ENCODE measurements around the gene CEACAM16.
A peak's percentile ranks its signal among the peaks of the same experiment; 100 is the strongest.
"Not testable (repeated sequence)": the region's sequence is repeated elsewhere in the genome, so short reads cannot be mapped to it uniquely, and the experiment has no call there.

CEACAM16 gene

GRCh38 chr19:44704982-44705381 is 6.0 kb downstream of the CEACAM16 start:
- DNase-seq = no peak

- DNase-seq = no peak
These were observed 6.6 kb downstream of the CEACAM16 start for GRCh38 chr19:44705502-44706010.

- DNase-seq = no peak
These were observed 7.7 kb downstream of the CEACAM16 start for GRCh38 chr19:44706506-44707236.

GRCh38 chr19:44707794-44708193 is 8.8 kb downstream of the CEACAM16 start:
- DNase-seq = no peak

- no peak for DNase-seq
These were observed 10.0 kb downstream of the CEACAM16 start for GRCh38 chr19:44708940-44709339.

- DNase-seq = not testable (repeated sequence)
These were observed 10.7 kb downstream of the CEACAM16 start for GRCh38 chr19:44709434-44710266.

- no peak for DNase-seq
These were observed 11.5 kb downstream of the CEACAM16 start for GRCh38 chr19:44710483-44710882.

GRCh38 chr19:44712864-44713515 is 14.0 kb downstream of the CEACAM16 start:
- no peak for DNase-seq

GRCh38 chr19:44714597-44715169 is 15.7 kb downstream of the CEACAM16 start:
- DNase-seq = no peak

- DNase-seq = no peak
These were observed 18.7 kb downstream of the CEACAM16 start for GRCh38 chr19:44717603-44718002.

- no peak for DNase-seq
These were observed 19.7 kb downstream of the CEACAM16 start for GRCh38 chr19:44718441-44719261.

GRCh38 chr19:44719262-44719701 is 20.3 kb downstream of the CEACAM16 start:
- no peak for DNase-seq

- not testable (repeated sequence) for DNase-seq
These were observed 21.4 kb downstream of the CEACAM16 start for GRCh38 chr19:44720396-44720795.

GRCh38 chr19:44720945-44721344 is 22.0 kb downstream of the CEACAM16 start:
- DNase-seq = no peak

- DNase-seq = not testable (repeated sequence)
These were observed 22.4 kb downstream of the CEACAM16 start for GRCh38 chr19:44721369-44721768.

GRCh38 chr19:44722131-44723121 is 23.5 kb downstream of the CEACAM16 start:
- peak; percentile 58 for DNase-seq

GRCh38 chr19:44723299-44723951 is 24.5 kb downstream of the CEACAM16 start:
- no peak for DNase-seq

GRCh38 chr19:44723952-44724319 is 25.0 kb downstream of the CEACAM16 start:
- DNase-seq = peak; percentile 86

GRCh38 chr19:44725251-44725650 is 26.3 kb downstream of the CEACAM16 start:
- DNase-seq = no peak

- DNase-seq = no peak
These were observed 26.7 kb downstream of the CEACAM16 start for GRCh38 chr19:44725684-44726083.

All from activated CD4-positive, alpha-beta T cell treated with anti-CD3 and anti-CD28 coated beads, Interleukin-10, Interleukin-2, amounts not matched to agents 100 ng/mL and 50 ng/mL, durations not matched to agents 16 hours and 8 hours (primary cell).